IMR-90 (cell line): ENCODE results near the gene LAMC3. TPM values are rescaled to one million over a fixed set of nuclear protein-coding genes. Genes with fewer than 3 reads are reported as not detected.

ENCODE experiments used
- ATAC-seq: fragments of 200-7000 bp; cut with Tn5 transposase; 2 replicates; pipeline ENCODE4 v1.9.1; 2020; ENCODE audit warnings: low read depth, mild to moderate bottlenecking, moderate library complexity
- BruUV-seq: library from RNA; stranded (reverse); fragments of 400-500 nt; replicated peaks from 2 replicates; lab custom pipeline; 2021; lab: Mats Ljungman, UMichigan
- CTCF ChIA-PET: fragments of 300-600 bp; formaldehyde crosslinking; extraction: SDS; loops from one replicate; lab custom pipeline; 2021; ENCODE audit warnings: antibody characterized with exemption; lab: Yijun Ruan, JAX
- POLR2A ChIA-PET: fragments of 300-600 bp; sonication (Branson Sonifier 250); formaldehyde crosslinking; loops from one replicate; lab custom pipeline; 2022; ENCODE audit warnings: antibody characterized with exemption; ENCODE audit not compliant: unreplicated experiment; lab: Charles Lee
- DNase-seq: peaks from one replicate; pipeline ENCODE4 v3.0.0; 2013
- H2AFZ ChIP-seq: replicated peaks from 2 replicates; pipeline ENCODE3; 2013; ENCODE audit warnings: low read length, mild to moderate bottlenecking; ENCODE audit not compliant: poor library complexity
- H2AK5ac ChIP-seq: 2 replicates; pipeline ENCODE4 v1.6.1; 2013; ENCODE audit warnings: low read depth, low read length, inconsistent platforms
- H2AK9ac ChIP-seq: replicated peaks from 2 replicates; pipeline ENCODE3; 2013; ENCODE audit warnings: mild to moderate bottlenecking, low read depth, low read length, moderate library complexity; ENCODE audit not compliant: poor library complexity
- H2BK120ac ChIP-seq: 2 replicates; pipeline ENCODE4 v1.6.1; 2013; ENCODE audit warnings: low read depth, low read length, inconsistent platforms
- H2BK15ac ChIP-seq: 3 replicates; pipeline ENCODE4 v1.6.1; 2013; ENCODE audit warnings: low read depth, low read length, inconsistent platforms
- H2BK20ac ChIP-seq: 2 replicates; pipeline ENCODE4 v1.6.1; 2013; ENCODE audit warnings: low read depth, mild to moderate bottlenecking, inconsistent platforms, low read length, moderate library complexity
- H2BK5ac ChIP-seq: 2 replicates; pipeline ENCODE4 v1.6.1; 2013; ENCODE audit warnings: mild to moderate bottlenecking, low read depth, low read length, inconsistent platforms; ENCODE audit not compliant: poor library complexity, severe bottlenecking
- H3K14ac ChIP-seq: replicated peaks from 2 replicates; pipeline ENCODE4 v1.6.1; 2013; ENCODE audit warnings: low read depth, low read length, inconsistent platforms
- H3K18ac ChIP-seq: 2 replicates; pipeline ENCODE4 v1.6.1; 2013; ENCODE audit warnings: low read depth, low read length, control low read depth
- H3K23ac ChIP-seq: 2 replicates; pipeline ENCODE4 v1.6.1; 2013; ENCODE audit warnings: low read depth, low read length, inconsistent platforms
- H3K27ac ChIP-seq: 2 replicates; pipeline ENCODE4 v1.5.1; 2013; ENCODE audit warnings: mild to moderate bottlenecking, control low read depth, low read length; ENCODE audit not compliant: insufficient read depth
- H3K27me3 ChIP-seq: 2 replicates; pipeline ENCODE4 v1.6.1; 2013; ENCODE audit warnings: low read length; ENCODE audit not compliant: control insufficient read depth, insufficient read depth
- H3K36me3 ChIP-seq: 2 replicates; pipeline ENCODE4 v1.6.1; 2013; ENCODE audit warnings: low read length, mixed read lengths; ENCODE audit not compliant: control insufficient read depth, insufficient read depth
- H3K4ac ChIP-seq: 2 replicates; pipeline ENCODE4 v1.6.1; 2013; ENCODE audit warnings: low read depth, low read length, inconsistent platforms
- H3K4me1 ChIP-seq: 2 replicates; pipeline ENCODE4 v1.6.1; 2013; ENCODE audit warnings: low read length, mixed read lengths; ENCODE audit not compliant: control insufficient read depth, insufficient read depth
- H3K4me2 ChIP-seq: 2 replicates; pipeline ENCODE4 v1.6.1; 2013; ENCODE audit warnings: low read depth, mild to moderate bottlenecking, control low read depth, low read length, moderate library complexity
- H3K4me3 ChIP-seq: 2 replicates; pipeline ENCODE4 v1.5.1; 2013; ENCODE audit warnings: low read depth, mild to moderate bottlenecking, control low read depth, low read length, moderate library complexity; ENCODE audit not compliant: insufficient read depth
- H3K56ac ChIP-seq: 2 replicates; pipeline ENCODE4 v1.6.1; 2013; ENCODE audit warnings: low read length, inconsistent platforms; ENCODE audit not compliant: insufficient read depth; ENCODE audit errors: extremely low read depth
- H3K79me1 ChIP-seq, 2 experiments: 2 replicates each; pipeline ENCODE4 v1.6.1; 2013; ENCODE audit warnings: low read length in 2 of 2, inconsistent platforms in 1 of 2, low read depth in 1 of 2
- H3K9ac ChIP-seq: 2 replicates; pipeline ENCODE4 v1.6.1; 2013; ENCODE audit warnings: low read depth, low read length, control low read depth
- H3K9me1 ChIP-seq: 2 replicates; pipeline ENCODE4 v1.6.1; 2013; ENCODE audit warnings: low read length, inconsistent platforms; ENCODE audit not compliant: insufficient read depth
- H3K9me3 ChIP-seq: 2 replicates; pipeline ENCODE4 v1.6.1; 2013; ENCODE audit warnings: low read length; ENCODE audit not compliant: control insufficient read depth, insufficient read depth
- H4K20me1 ChIP-seq: 2 replicates; pipeline ENCODE4 v1.6.1; 2013; ENCODE audit warnings: low read length, inconsistent platforms; ENCODE audit not compliant: insufficient read depth
- H4K5ac ChIP-seq: 2 replicates; pipeline ENCODE4 v1.6.1; 2013; ENCODE audit warnings: mild to moderate bottlenecking, low read depth, low read length, control low read depth
- H4K8ac ChIP-seq, 2 experiments: 2 replicates each; pipeline ENCODE4 v1.6.1; 2013; ENCODE audit warnings: low read depth in 2 of 2, low read length in 2 of 2, control low read depth in 1 of 2, inconsistent platforms in 1 of 2
- H4K91ac ChIP-seq: 2 replicates; pipeline ENCODE4 v1.6.1; 2013; ENCODE audit warnings: low read depth, low read length, inconsistent platforms; ENCODE audit not compliant: insufficient read depth
- CHD1 ChIP-seq: IDR thresholded peaks from 2 replicates; pipeline ENCODE4 v1.6.1; 2012; ENCODE audit warnings: low read depth, low read length, improper control_type of control experiment
- FOS ChIP-seq: fragments of 150-350 bp; IDR thresholded peaks from 2 replicates; pipeline ENCODE4 v1.6.1; 2016; ENCODE audit warnings: low read depth, low read length
- MAZ ChIP-seq: IDR thresholded peaks from 2 replicates; pipeline ENCODE4 v1.6.1; 2012; ENCODE audit warnings: low read depth, mild to moderate bottlenecking, low read length, improper control_type of control experiment, moderate library complexity, borderline replicate concordance
- RAD21 ChIP-seq: IDR thresholded peaks from 2 replicates; pipeline ENCODE4 v1.6.1; 2012; ENCODE audit warnings: low read length, improper control_type of control experiment
- RFX5 ChIP-seq: IDR thresholded peaks from 2 replicates; pipeline ENCODE4 v1.8.0; 2012; ENCODE audit warnings: low read depth, mild to moderate bottlenecking, low read length, moderate library complexity
- SMC3 ChIP-seq: fragments of 150-350 bp; IDR thresholded peaks from 2 replicates; pipeline ENCODE4 v1.6.1; 2016; ENCODE audit warnings: low read depth, mild to moderate bottlenecking, antibody characterized with exemption, low read length, moderate library complexity
- USF2 ChIP-seq: fragments of 150-350 bp; IDR thresholded peaks from 2 replicates; pipeline ENCODE4 v1.6.1; 2017; ENCODE audit warnings: mild to moderate bottlenecking, antibody characterized with exemption, low read length, low read depth
- WGBS, 2 experiments: methylation state at CpG; one replicate each; pipeline versions ENCODE4 v1.1.5 to v1.1.7; 2013; ENCODE audit warnings: missing lambda C conversion rate in 2 of 2; ENCODE audit not compliant: insufficient read length in 1 of 2; ENCODE audit errors: extremely low coverage in 2 of 2; 5-methylcytosine and 5-hydroxymethylcytosine counted together
- dilution Hi-C: fragments of 300-500 bp; cut with HindIII; formaldehyde crosslinking; loops from one replicate; pipeline ENCODE4 v1.14.3; 2018; ENCODE audit warnings: low sequenced_read_pairs; ENCODE audit not compliant: unreplicated experiment
- in situ Hi-C: fragments of 300-500 bp; cut with MboI; formaldehyde crosslinking; loops from 3 replicates; pipeline ENCODE4 v1.14.3; 2019; ENCODE audit warnings: low sequenced_read_pairs, inconsistent platforms, mixed read lengths
- intact Hi-C: fragments of 100-400 bp; cut with micrococcal nuclease; formaldehyde crosslinking; loops from 2 replicates; pipeline ENCODE4 v1.10.0; 2022
- polyA plus RNA-seq, 3 experiments: library from polyadenylated mRNA; depleted of rRNA; stranded (reverse); fragments of >200 nt; gene quantifications; 2 replicates each; pipeline ENCODE4 v1.2.3, GENCODE V29; 2012; ENCODE audit warnings: low replicate concordance in 1 of 3
- total RNA-seq: library from RNA; depleted of rRNA; stranded (reverse); fragments of >200 nt; gene quantifications from 2 replicates; pipeline ENCODE4 v1.2.3, GENCODE V29; 2012

LAMC3 gene
- total and polyA plus RNA-seq, 2 of the 4 experiments (the other 2 are of a cell fraction) = not detected

DNA sequence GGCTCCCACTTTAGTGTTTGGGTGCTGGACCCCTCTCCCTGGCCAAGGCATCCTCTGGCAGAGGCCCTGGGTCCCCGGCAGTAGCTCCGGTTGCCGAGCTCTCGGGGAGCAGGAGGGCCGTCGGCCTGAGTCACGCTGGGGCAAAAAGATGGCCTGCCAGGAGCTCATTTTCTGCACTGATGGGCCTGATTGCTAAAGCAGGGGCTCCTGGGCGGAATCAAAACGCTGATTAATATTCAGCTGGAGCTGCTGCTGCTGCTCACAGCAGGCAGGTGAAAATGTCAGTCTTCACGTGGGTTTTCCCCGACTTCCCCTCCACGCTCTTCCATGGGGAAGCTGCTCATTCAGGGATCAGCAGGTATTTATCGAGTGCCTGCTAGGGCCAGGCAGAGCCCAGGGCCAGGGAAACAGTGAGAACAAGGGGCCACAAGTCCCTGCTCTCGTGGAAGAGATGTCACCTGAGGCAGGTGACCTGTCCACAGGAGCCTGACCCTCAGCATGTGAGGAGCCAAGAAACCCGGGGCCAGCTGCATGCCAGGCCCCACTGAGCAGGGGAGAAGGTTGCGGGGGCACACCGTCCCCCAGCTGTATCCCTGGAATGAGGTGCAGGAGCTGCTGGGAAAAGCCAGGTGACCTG lies 22.1 kb downstream of the LAMC3 start:
- H4K91ac ChIP-seq = no peak overlapping the region
- BruUV-seq = no TSS peak
- peaks cover 62% of the 10 kb centered on the region for H3K27me3 ChIP-seq

More for the DNA sequence above, 22.1 kb downstream of the LAMC3 start:
- DNase-seq (no peak), ATAC-seq (no peak)
- dilution Hi-C loops (no loop called here), in situ Hi-C loops (no loop called here), intact Hi-C loops (no loop called here)
- Histone ChIP-seq H2BK15ac (no peak overlapping the region), H3K4me1 (no peaks in the 10 kb centered on the region), H2BK20ac (no peak overlapping the region), H2AK5ac (no peak overlapping the region), H3K9ac (no peak overlapping the region), H3K14ac (no peak overlapping the region), H3K4ac (no peak overlapping the region), H4K5ac (no peak overlapping the region), H3K4me3 (no peak overlapping the region), H3K23ac (no peak overlapping the region), H2BK5ac (no peak overlapping the region), H2BK120ac (no peak overlapping the region), H3K27ac (no peak overlapping the region), H2AK9ac (no peak overlapping the region), H3K4me2 (no peak overlapping the region), H2AFZ (no peak overlapping the region), H4K8ac (no peak overlapping the region), H3K79me1 (no peaks in the 10 kb centered on the region), H3K18ac (no peak overlapping the region), H3K9me1 (no peaks in the 10 kb centered on the region), H3K56ac (no peak overlapping the region), H4K20me1 (no peaks in the 10 kb centered on the region), H3K9me3 (no peaks in the 10 kb centered on the region), H3K36me3 (no peaks in the 10 kb centered on the region)
- POLR2A ChIA-PET = no interaction called here
- CTCF ChIA-PET = no interaction called here
- WGBS, 2 experiments = 61% methylated on average over 11 of the region's 17 CpGs; no CpG with 5 or more reads in 1 of the 2 experiments
- TF ChIP-seq USF2 = no peak
- no peak for TF ChIP-seq SMC3
- no peak for TF ChIP-seq CHD1
- TF ChIP-seq FOS = no peak
- no peak for TF ChIP-seq MAZ
- TF ChIP-seq RFX5 = no peak
- TF ChIP-seq RAD21 = no peak
